ENCODE data around the gene STEEP1. TPM values are rescaled to one million over a fixed set of nuclear protein-coding genes. Genes with fewer than 3 reads are reported as not detected.

STEEP1 gene
- total and polyA plus RNA-seq, 2 of the 13 experiments (the other 11 are each of a cell fraction or from before 2014, with no cell fraction given), result 7.7 to 23.1 TPM

DNA sequence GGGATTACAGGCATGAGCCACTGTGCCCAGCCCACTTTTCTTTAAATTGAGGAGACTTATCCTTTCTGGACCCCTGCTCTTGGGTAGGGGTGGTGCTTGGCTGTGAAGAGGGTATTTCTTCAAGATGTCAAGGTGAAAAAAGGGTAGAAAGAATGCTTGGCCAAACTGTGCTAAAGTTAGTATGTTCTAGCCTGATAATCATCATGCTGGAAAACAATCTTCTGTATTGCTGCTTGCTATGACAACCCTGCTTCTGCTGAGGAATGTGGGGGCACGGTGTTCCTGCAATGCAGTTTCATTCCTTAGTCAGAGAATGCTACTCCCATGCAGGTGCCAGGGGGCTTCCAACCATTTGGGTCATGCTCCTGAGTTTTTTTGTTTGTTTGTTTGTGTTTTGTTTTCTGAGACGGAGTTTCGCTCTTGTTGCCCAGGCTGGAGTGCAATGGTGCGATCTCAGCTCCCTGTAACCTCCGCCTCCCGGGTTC lies 5.2 kb upstream of the STEEP1 start:
- H3K27ac ChIP-seq (ENCODE audit: extremely low read length, insufficient read depth, low read length), result no peak overlapping the region
- no peaks in the 10 kb centered on the region for H3K27me3 ChIP-seq (ENCODE audit: control insufficient read depth in 1 of 2, insufficient read depth in 2 of 2, low read length in 2 of 2)
- BruUV-seq (replicated peaks), result no TSS peak
- no peak overlapping the region for H2AFZ ChIP-seq (ENCODE audit: low read length)
- no peaks in the 10 kb centered on the region for H4K20me1 ChIP-seq (ENCODE audit: insufficient read depth, low read length)
- DNase-seq (ENCODE audit: low spot score) (no peak), ATAC-seq (no peak), FAIRE-seq (no peak)
- ChIA-PET POLR2A (no interaction called here), CTCF (ENCODE audit: low intra/inter-chr PET ratio, low total read pairs) (no interaction called here)
- TF ChIP-seq, protein P1, sequence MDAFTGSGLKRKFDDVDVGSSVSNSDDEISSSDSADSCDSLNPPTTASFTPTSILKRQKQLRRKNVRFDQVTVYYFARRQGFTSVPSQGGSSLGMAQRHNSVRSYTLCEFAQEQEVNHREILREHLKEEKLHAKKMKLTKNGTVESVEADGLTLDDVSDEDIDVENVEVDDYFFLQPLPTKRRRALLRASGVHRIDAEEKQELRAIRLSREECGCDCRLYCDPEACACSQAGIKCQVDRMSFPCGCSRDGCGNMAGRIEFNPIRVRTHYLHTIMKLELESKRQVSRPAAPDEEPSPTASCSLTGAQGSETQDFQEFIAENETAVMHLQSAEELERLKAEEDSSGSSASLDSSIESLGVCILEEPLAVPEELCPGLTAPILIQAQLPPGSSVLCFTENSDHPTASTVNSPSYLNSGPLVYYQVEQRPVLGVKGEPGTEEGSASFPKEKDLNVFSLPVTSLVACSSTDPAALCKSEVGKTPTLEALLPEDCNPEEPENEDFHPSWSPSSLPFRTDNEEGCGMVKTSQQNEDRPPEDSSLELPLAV (CRISPR knock-in tag; conservative IDR thresholded peaks at IDR 0.05; ENCODE audit: low read depth), result no peak
- TF ChIP-seq ZSCAN12 (CRISPR knock-in tag; IDR thresholded peaks at IDR 0.05), result no peak
- no peak for TF ChIP-seq ZNF441 (CRISPR knock-in tag; IDR thresholded peaks at IDR 0.05; ENCODE audit: borderline replicate concordance)
- TF ChIP-seq IRX3 (CRISPR knock-in tag; IDR thresholded peaks at IDR 0.05; ENCODE audit: borderline replicate concordance, low read depth), result no peak
- TF ChIP-seq TBX3 (IDR thresholded peaks at IDR 0.05; ENCODE audit: borderline replicate concordance), result no peak
- TF ChIP-seq ZNF44 (CRISPR knock-in tag; IDR thresholded peaks at IDR 0.05), result no peak
- TF ChIP-seq, protein P2, sequence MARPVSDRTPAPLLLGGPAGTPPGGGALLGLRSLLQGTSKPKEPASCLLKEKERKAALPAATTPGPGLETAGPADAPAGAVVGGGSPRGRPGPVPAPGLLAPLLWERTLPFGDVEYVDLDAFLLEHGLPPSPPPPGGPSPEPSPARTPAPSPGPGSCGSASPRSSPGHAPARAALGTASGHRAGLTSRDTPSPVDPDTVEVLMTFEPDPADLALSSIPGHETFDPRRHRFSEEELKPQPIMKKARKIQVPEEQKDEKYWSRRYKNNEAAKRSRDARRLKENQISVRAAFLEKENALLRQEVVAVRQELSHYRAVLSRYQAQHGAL (CRISPR knock-in tag; IDR thresholded peaks at IDR 0.05; ENCODE audit: not compliant biosample characterization), result no peak
- TF ChIP-seq, protein P3, sequence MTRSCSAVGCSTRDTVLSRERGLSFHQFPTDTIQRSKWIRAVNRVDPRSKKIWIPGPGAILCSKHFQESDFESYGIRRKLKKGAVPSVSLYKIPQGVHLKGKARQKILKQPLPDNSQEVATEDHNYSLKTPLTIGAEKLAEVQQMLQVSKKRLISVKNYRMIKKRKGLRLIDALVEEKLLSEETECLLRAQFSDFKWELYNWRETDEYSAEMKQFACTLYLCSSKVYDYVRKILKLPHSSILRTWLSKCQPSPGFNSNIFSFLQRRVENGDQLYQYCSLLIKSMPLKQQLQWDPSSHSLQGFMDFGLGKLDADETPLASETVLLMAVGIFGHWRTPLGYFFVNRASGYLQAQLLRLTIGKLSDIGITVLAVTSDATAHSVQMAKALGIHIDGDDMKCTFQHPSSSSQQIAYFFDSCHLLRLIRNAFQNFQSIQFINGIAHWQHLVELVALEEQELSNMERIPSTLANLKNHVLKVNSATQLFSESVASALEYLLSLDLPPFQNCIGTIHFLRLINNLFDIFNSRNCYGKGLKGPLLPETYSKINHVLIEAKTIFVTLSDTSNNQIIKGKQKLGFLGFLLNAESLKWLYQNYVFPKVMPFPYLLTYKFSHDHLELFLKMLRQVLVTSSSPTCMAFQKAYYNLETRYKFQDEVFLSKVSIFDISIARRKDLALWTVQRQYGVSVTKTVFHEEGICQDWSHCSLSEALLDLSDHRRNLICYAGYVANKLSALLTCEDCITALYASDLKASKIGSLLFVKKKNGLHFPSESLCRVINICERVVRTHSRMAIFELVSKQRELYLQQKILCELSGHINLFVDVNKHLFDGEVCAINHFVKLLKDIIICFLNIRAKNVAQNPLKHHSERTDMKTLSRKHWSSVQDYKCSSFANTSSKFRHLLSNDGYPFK (CRISPR knock-in tag; IDR thresholded peaks at IDR 0.05; ENCODE audit: borderline replicate concordance), result no peak
- TF ChIP-seq KLF9 (CRISPR knock-in tag; IDR thresholded peaks at IDR 0.05; ENCODE audit: low read depth), result no peak
- H3K9ac ChIP-seq (ENCODE audit: insufficient read depth, low read depth, low read length), result no peak overlapping the region
- H3K9me3 ChIP-seq (ENCODE audit: low read length), result no peaks in the 10 kb centered on the region
- peaks cover 14% of the 10 kb centered on the region; the same call in 1 of the 2 replicates for H3K4me1 ChIP-seq (ENCODE audit: insufficient read depth, low read length)
- no peak overlapping the region for H3K4me3 ChIP-seq (replicated peaks in 1 of 3; ENCODE audit: insufficient read depth in 1 of 3, low read depth in 2 of 3, low read length in 3 of 3)
- in situ Hi-C loops (cut with HindIII; ENCODE audit: extremely low pct_ligation_motif_present, low pct_unique_long_range_greater_than_20kb), result no loop called here
- H3K79me2 ChIP-seq (ENCODE audit: insufficient read depth, low read length), result peaks cover 3% of the 10 kb centered on the region
- no peak overlapping the region for H3K4me2 ChIP-seq (ENCODE audit: low read depth, low read length)
- H3K36me3 ChIP-seq (replicated peaks in 1 of 2; ENCODE audit: control insufficient read depth in 1 of 2, insufficient read depth in 2 of 2, low read length in 2 of 2), result no peaks in the 10 kb centered on the region
- 80% methylated on average over 5 of the region's 6 CpGs for WGBS (ENCODE audit: low lambda C conversion rate)
- intact Hi-C loops (cut with micrococcal nuclease; ENCODE audit: unreplicated experiment), result no loop called here

Measured in HepG2 (cell line).